HEK293 (cell line): ENCODE results near the gene HSPB6.

Experiments
- AEBP2 ChIP-seq: fragments of 450-650 bp; formaldehyde crosslinking; IDR thresholded peaks from 2 replicates; pipeline ENCODE4 v1.5.1; 2016; ENCODE audit warnings: missing biosample characterization, missing genetic modification characterization, borderline replicate concordance
- CTCF ChIP-seq: fragments of 450-650 bp; formaldehyde crosslinking; IDR thresholded peaks from 2 replicates; pipeline ENCODE4 v1.5.1; 2016; ENCODE audit warnings: missing biosample characterization, missing genetic modification characterization
- IKZF3 ChIP-seq: fragments of 450-650 bp; IDR thresholded peaks from 2 replicates; pipeline ENCODE4 v1.5.0; 2018; ENCODE audit warnings: missing biosample characterization, mild to moderate bottlenecking, missing genetic modification characterization, moderate library complexity
- PBX3 ChIP-seq: sonication (generic); formaldehyde crosslinking; IDR thresholded peaks from 2 replicates; pipeline ENCODE4 v1.8.1; 2022; ENCODE audit warnings: mild to moderate bottlenecking, moderate library complexity, missing genetic modification reagents
- RBAK ChIP-seq: fragments of 450-650 bp; formaldehyde crosslinking; IDR thresholded peaks from 2 replicates; pipeline ENCODE4 v1.5.1; 2016; ENCODE audit warnings: missing biosample characterization, missing genetic modification characterization
- SETDB1 ChIP-seq: IDR thresholded peaks from one replicate; pipeline ENCODE4 v1.6.1; 2017; ENCODE audit warnings: mild to moderate bottlenecking, low read length, moderate library complexity, mixed read lengths; ENCODE audit not compliant: insufficient read length
- SP2 ChIP-seq: fragments of 450-650 bp; formaldehyde crosslinking; IDR thresholded peaks from 2 replicates; pipeline ENCODE4 v1.5.1; 2016; ENCODE audit warnings: missing biosample characterization, missing genetic modification characterization
- ZBTB10 ChIP-seq: fragments of 450-650 bp; formaldehyde crosslinking; IDR thresholded peaks from 2 replicates; pipeline ENCODE4 v1.5.1; 2016; ENCODE audit warnings: missing biosample characterization, missing genetic modification characterization
- ZBTB8A ChIP-seq: fragments of 450-650 bp; formaldehyde crosslinking; IDR thresholded peaks from 2 replicates; pipeline ENCODE4 v1.5.1; 2016; ENCODE audit warnings: missing biosample characterization, missing genetic modification characterization
- ZFP37 ChIP-seq: fragments of 450-650 bp; formaldehyde crosslinking; IDR thresholded peaks from 2 replicates; pipeline ENCODE4 v1.5.1; 2016; ENCODE audit warnings: missing biosample characterization, missing genetic modification characterization
- ZNF169 ChIP-seq: fragments of 450-650 bp; formaldehyde crosslinking; IDR thresholded peaks from 2 replicates; pipeline ENCODE4 v1.5.1; 2016; ENCODE audit warnings: missing biosample characterization, missing genetic modification characterization
- ZNF18 ChIP-seq: fragments of 450-650 bp; formaldehyde crosslinking; IDR thresholded peaks from 2 replicates; pipeline ENCODE4 v1.5.1; 2016; ENCODE audit warnings: missing biosample characterization, missing genetic modification characterization
- ZNF394 ChIP-seq: fragments of 450-650 bp; formaldehyde crosslinking; IDR thresholded peaks from 2 replicates; pipeline ENCODE4 v1.5.1; 2016; ENCODE audit warnings: missing biosample characterization, missing genetic modification characterization, mild to moderate bottlenecking, moderate library complexity, borderline replicate concordance
- ZNF544 ChIP-seq: fragments of 450-650 bp; formaldehyde crosslinking; IDR thresholded peaks from 2 replicates; pipeline ENCODE4 v1.5.0; 2017; ENCODE audit warnings: missing biosample characterization, missing genetic modification characterization

GRCh38 chr19:35773020-35773806 lies 16.4 kb upstream of the HSPB6 start:
- no peak for TF ChIP-seq PBX3 (CRISPR knock-in tag)
- no peak for TF ChIP-seq ZBTB8A (tag by site-specific recombination)
- TF ChIP-seq RBAK (tag by site-specific recombination) = no peak
- TF ChIP-seq CTCF (tag by site-specific recombination) = no peak
- no peak for TF ChIP-seq SETDB1
- TF ChIP-seq ZFP37 (tag by site-specific recombination) = no peak
- TF ChIP-seq SP2 (tag by site-specific recombination) = peak; percentile 31; the same call in 1 of the 2 replicates
- no peak for TF ChIP-seq ZNF169 (tag by site-specific recombination)
- no peak for TF ChIP-seq ZBTB10 (tag by site-specific recombination)
- no peak for TF ChIP-seq ZNF18
- TF ChIP-seq ZNF394 (tag by site-specific recombination) = no peak
- no peak for TF ChIP-seq AEBP2 (tag by site-specific recombination)
- no peak for TF ChIP-seq IKZF3 (tag by site-specific recombination)
- TF ChIP-seq ZNF544 (tag by site-specific recombination) = no peak
